SK-N-SH (cell line): ENCODE results near the gene DPF1. TPM values are rescaled to one million over a fixed set of nuclear protein-coding genes. Genes with fewer than 3 reads are reported as not detected.

Source experiments
- CTCF ChIA-PET: fragments of 300-600, 350-600 bp; formaldehyde crosslinking; extraction: SDS; loops from one replicate; lab custom pipeline; 2021; lab: Yijun Ruan, JAX
- POLR2A ChIA-PET: fragments of 350-600 bp; sonication (Branson Sonifier 250); formaldehyde crosslinking; extraction: SDS; loops from one replicate; lab custom pipeline; 2020; ENCODE audit warnings: antibody characterized with exemption, inconsistent platforms; lab: Yijun Ruan, JAX
- DNase-seq: peaks from one replicate; pipeline ENCODE4 v3.0.0; 2012
- H2AFZ ChIP-seq: fragments of 200-600 bp; sonication (generic); 2 replicates; pipeline ENCODE4 v1.8.1; 2016; ENCODE audit warnings: antibody characterized with exemption, mild to moderate bottlenecking, low read depth
- H3F3A ChIP-seq: fragments of 200-600 bp; sonication (generic); replicated peaks from 2 replicates; pipeline ENCODE3; 2016; ENCODE audit warnings: antibody characterized with exemption, mild to moderate bottlenecking; ENCODE audit not compliant: insufficient read depth
- H3K27ac ChIP-seq, 2 experiments: fragments of 200-500 bp in 1 of 2; fragments of 200-600 bp in 1 of 2; sonication (Bioruptor generic) in 1 of 2; sonication (generic), shearing (Covaris generic) in 1 of 2; 2 replicates each; pipeline versions ENCODE4 v1.5.1 to v1.6.1; 2014 to 2016; ENCODE audit warnings: low read depth in 2 of 2, inconsistent platforms in 1 of 2, low read length in 1 of 2, mild to moderate bottlenecking in 1 of 2, mixed read lengths in 1 of 2
- H3K27me3 ChIP-seq: fragments of 200-600 bp; sonication (generic), shearing (Covaris generic); 2 replicates; pipeline ENCODE4 v1.6.1; 2016; ENCODE audit warnings: mixed run types; ENCODE audit not compliant: insufficient read depth
- H3K36me3 ChIP-seq, 2 experiments: fragments of 200-500 bp in 1 of 2; fragments of 200-600 bp in 1 of 2; sonication (Bioruptor generic) in 1 of 2; sonication (generic) in 1 of 2; replicated peaks in 1 of 2; 2 replicates each; pipeline versions ENCODE3 to v1.5.1; 2014 to 2016; ENCODE audit warnings: low read length in 1 of 2, mild to moderate bottlenecking in 1 of 2; ENCODE audit not compliant: insufficient read depth in 2 of 2, control insufficient read depth in 1 of 2
- H3K4me1 ChIP-seq, 2 experiments: fragments of 200-500 bp in 1 of 2; fragments of 200-600 bp in 1 of 2; sonication (Bioruptor generic) in 1 of 2; sonication (generic), shearing (Covaris generic) in 1 of 2; 2 replicates each; pipeline versions ENCODE4 v1.5.1 to v1.6.1; 2014 to 2016; ENCODE audit warnings: low read depth in 1 of 2, low read length in 1 of 2, mixed run types in 1 of 2; ENCODE audit not compliant: insufficient read depth in 2 of 2, control insufficient read depth in 1 of 2
- H3K4me2 ChIP-seq: fragments of 200-600 bp; sonication (generic), shearing (Covaris generic); 2 replicates; pipeline ENCODE4 v1.6.1; 2017; ENCODE audit warnings: mixed run types
- H3K4me3 ChIP-seq, 2 experiments: fragments of 200-500 bp in 1 of 2; fragments of 200-600 bp in 1 of 2; sonication (Bioruptor generic) in 1 of 2; sonication (generic), shearing (Covaris generic) in 1 of 2; 2 replicates each; pipeline versions ENCODE4 v1.5.1 to v1.8.1; 2014 to 2016; ENCODE audit warnings: low read depth in 2 of 2, inconsistent platforms in 1 of 2, low read length in 1 of 2, mild to moderate bottlenecking in 1 of 2, mixed read lengths in 1 of 2, moderate library complexity in 1 of 2
- H3K79me2 ChIP-seq: fragments of 200-600 bp; sonication (generic); 2 replicates; pipeline ENCODE4 v1.8.1; 2017; ENCODE audit warnings: mild to moderate bottlenecking; ENCODE audit not compliant: insufficient read depth
- H3K9ac ChIP-seq: fragments of 200-600 bp; sonication (generic); 2 replicates; pipeline ENCODE4 v1.6.1; 2017; ENCODE audit warnings: mixed run types
- H3K9me2 ChIP-seq: fragments of 200-600 bp; sonication (generic); 2 replicates; pipeline ENCODE4 v1.6.1; 2017; ENCODE audit warnings: mixed run types
- H3K9me3 ChIP-seq: fragments of 200-600 bp; sonication (generic); 2 replicates; pipeline ENCODE4 v1.6.1; 2017; ENCODE audit warnings: mixed run types, mild to moderate bottlenecking, moderate library complexity
- H4K20me1 ChIP-seq: fragments of 200-600 bp; sonication (generic); 2 replicates; pipeline ENCODE4 v1.6.1; 2017; ENCODE audit warnings: mild to moderate bottlenecking, mixed run types; ENCODE audit not compliant: insufficient read depth
- CHD2 ChIP-seq: fragments of 150-350 bp; IDR thresholded peaks from 2 replicates; pipeline ENCODE4 v1.6.1; 2018; ENCODE audit warnings: low read length; ENCODE audit not compliant: partially characterized antibody
- ELF1 ChIP-seq: IDR thresholded peaks from 2 replicates; pipeline ENCODE4 v1.4.0; 2012
- EP300 ChIP-seq, 2 experiments: IDR thresholded peaks; 2 replicates each; pipeline versions ENCODE4 v1.4.0 to v1.6.1; 2012; ENCODE audit warnings: borderline replicate concordance in 1 of 2, low read depth in 1 of 2, low read length in 1 of 2
- EZH2phosphoT487 ChIP-seq: fragments of 200-600 bp; sonication (generic); IDR thresholded peaks from 2 replicates; pipeline ENCODE4 v1.6.1; 2017; ENCODE audit warnings: low read depth, mixed run types, mild to moderate bottlenecking, antibody characterized with exemption, moderate library complexity, borderline replicate concordance
- FOSL2 ChIP-seq: IDR thresholded peaks from 2 replicates; pipeline ENCODE4 v1.4.0; 2012; ENCODE audit warnings: low read depth, mild to moderate bottlenecking, moderate library complexity, borderline replicate concordance
- FOXM1 ChIP-seq: IDR thresholded peaks from 2 replicates; pipeline ENCODE4 v1.4.0; 2012; ENCODE audit warnings: low read depth, mild to moderate bottlenecking
- GATA2 ChIP-seq: sonication (generic); formaldehyde crosslinking; IDR thresholded peaks from 2 replicates; pipeline ENCODE4 v1.5.0; 2020; ENCODE audit warnings: mild to moderate bottlenecking, missing genetic modification reagents
- JUND ChIP-seq: IDR thresholded peaks from 2 replicates; pipeline ENCODE4 v1.4.0; 2012
- MXI1 ChIP-seq: IDR thresholded peaks from 2 replicates; pipeline ENCODE4 v1.6.1; 2012; ENCODE audit warnings: mild to moderate bottlenecking, low read depth, low read length, improper control_type of control experiment
- NFIC ChIP-seq: IDR thresholded peaks from 2 replicates; pipeline ENCODE4 v1.4.0; 2012; ENCODE audit warnings: borderline replicate concordance
- POLR2AphosphoS5 ChIP-seq: IDR thresholded peaks from 2 replicates; pipeline ENCODE4 v1.6.1; 2012; ENCODE audit warnings: low read depth, low read length
- RAD21 ChIP-seq: IDR thresholded peaks from 2 replicates; pipeline ENCODE4 v1.6.1; 2012; ENCODE audit warnings: mild to moderate bottlenecking, low read length
- RCOR1 ChIP-seq: fragments of 150-350 bp; IDR thresholded peaks from 2 replicates; pipeline ENCODE4 v1.6.1; 2017; ENCODE audit warnings: antibody characterized with exemption, low read length
- RFX5 ChIP-seq: IDR thresholded peaks from 2 replicates; pipeline ENCODE4 v1.6.1; 2012; ENCODE audit warnings: mild to moderate bottlenecking, improper control_type of control experiment, low read length
- RXRA ChIP-seq: IDR thresholded peaks from 2 replicates; pipeline ENCODE4 v1.4.0; 2012; ENCODE audit warnings: low read depth, mild to moderate bottlenecking, borderline replicate concordance
- SMC3 ChIP-seq: IDR thresholded peaks from 2 replicates; pipeline ENCODE4 v1.6.1; 2012; ENCODE audit warnings: low read depth, low read length, improper control_type of control experiment
- TAF1 ChIP-seq: IDR thresholded peaks from 2 replicates; pipeline ENCODE4 v1.6.1; 2012; ENCODE audit warnings: low read depth, mild to moderate bottlenecking, low read length, moderate library complexity, borderline replicate concordance
- TEAD4 ChIP-seq: IDR thresholded peaks from 2 replicates; pipeline ENCODE4 v1.4.0; 2012; ENCODE audit warnings: mild to moderate bottlenecking, borderline replicate concordance; ENCODE audit not compliant: insufficient read depth
- USF2 ChIP-seq: fragments of 150-350 bp; IDR thresholded peaks from 2 replicates; pipeline ENCODE4 v1.6.1; 2017; ENCODE audit warnings: antibody characterized with exemption, low read length, low read depth, borderline replicate concordance
- YY1 ChIP-seq: IDR thresholded peaks from 2 replicates; pipeline ENCODE4 v1.4.0; 2012; ENCODE audit warnings: low read depth, mild to moderate bottlenecking
- WGBS: methylation state at CpG from one replicate; pipeline ENCODE4 v1.1.6; 2017; ENCODE audit warnings: low lambda C conversion rate; 5-methylcytosine and 5-hydroxymethylcytosine counted together
- polyA plus RNA-seq, 3 experiments: library from polyadenylated mRNA; depleted of rRNA; stranded (reverse); fragments of >200 nt; gene quantifications; 2 replicates each; pipeline ENCODE4 v1.2.3, GENCODE V29; 2012
- TF ChIP-seq, protein P1 (sequence below): IDR thresholded peaks from 2 replicates; pipeline ENCODE4 v1.4.0; 2012; ENCODE audit warnings: low read depth, borderline replicate concordance
- TF ChIP-seq, protein P2 (sequence below): IDR thresholded peaks from 2 replicates; pipeline ENCODE4 v1.6.1; 2012; ENCODE audit warnings: mild to moderate bottlenecking, low read depth, low read length, moderate library complexity

DPF1 gene
- polyA plus RNA-seq, 1 of the 3 experiments (the other 2 are of a cell fraction) = 4.8 TPM

DNA sequence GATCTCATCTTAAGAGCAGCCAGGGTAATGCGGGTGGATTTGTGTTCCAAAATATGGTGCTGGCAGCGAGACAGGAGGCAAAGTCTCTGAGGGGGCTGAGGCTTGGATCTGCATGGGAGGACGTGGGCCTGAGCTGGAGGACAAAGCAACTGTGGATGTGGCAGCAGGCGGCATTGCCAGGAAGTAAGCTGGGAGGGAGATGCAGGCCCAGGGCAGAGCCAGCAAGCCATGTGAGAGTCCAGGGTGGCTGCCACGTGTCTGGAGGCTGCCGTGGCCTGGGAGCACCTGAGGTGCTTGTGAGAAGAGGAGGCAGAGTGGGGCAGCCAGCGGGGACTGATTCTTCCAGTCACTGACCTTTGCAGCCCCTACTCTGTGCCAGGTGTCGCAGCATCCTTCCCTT lies 52.0 kb downstream of the DPF1 start:
- Histone ChIP-seq H3F3A (no peaks in the 10 kb centered on the region), H3K27me3 (no peaks in the 10 kb centered on the region), H3K4me1 (peaks cover 0 to 17% of the 10 kb centered on the region in 2 experiments; a peak in 1 of 4 replicates), H3K9me2 (no peaks in the 10 kb centered on the region), H3K9ac (no peak overlapping the region), H3K79me2 (no peaks in the 10 kb centered on the region), H3K4me2 (no peak overlapping the region), H3K27ac (no peak overlapping the region; a peak in 1 of 4 replicates), H4K20me1 (no peaks in the 10 kb centered on the region), H3K4me3 (no peak overlapping the region), H3K36me3 (no peaks in the 10 kb centered on the region), H3K9me3 (no peaks in the 10 kb centered on the region), H2AFZ (no peak overlapping the region)
- POLR2A ChIA-PET = no interaction called here
- CTCF ChIA-PET = interaction anchor here (1.5 kb wide), 1 partner anchor 30 kb away, joined by 5 read pairs; no protein-coding TSS in a partner anchor
- DNase-seq = no peak
- 97% methylated on average over 8 of the region's 8 CpGs for WGBS
- no peak for TF ChIP-seq TEAD4
- no peak for TF ChIP-seq NFIC
- TF ChIP-seq POLR2AphosphoS5 = no peak
- TF ChIP-seq TAF1 = no peak
- no peak for TF ChIP-seq SMC3
- TF ChIP-seq, protein P1, sequence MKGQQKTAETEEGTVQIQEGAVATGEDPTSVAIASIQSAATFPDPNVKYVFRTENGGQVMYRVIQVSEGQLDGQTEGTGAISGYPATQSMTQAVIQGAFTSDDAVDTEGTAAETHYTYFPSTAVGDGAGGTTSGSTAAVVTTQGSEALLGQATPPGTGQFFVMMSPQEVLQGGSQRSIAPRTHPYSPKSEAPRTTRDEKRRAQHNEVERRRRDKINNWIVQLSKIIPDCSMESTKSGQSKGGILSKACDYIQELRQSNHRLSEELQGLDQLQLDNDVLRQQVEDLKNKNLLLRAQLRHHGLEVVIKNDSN = no peak
- no peak for TF ChIP-seq ELF1
- TF ChIP-seq YY1 = no peak
- no peak for TF ChIP-seq MXI1
- no peak for TF ChIP-seq CHD2

GRCh38 chr19:38170334-38170733 lies 53.7 kb downstream of the DPF1 start:
- H3K4me2 ChIP-seq = no peak overlapping the region
- POLR2A ChIA-PET = no interaction called here
- TF ChIP-seq RAD21 (no peak), USF2 (no peak), JUND (no peak), FOSL2 (no peak), RFX5 (no peak), EZH2phosphoT487 (no peak), SMC3 (no peak), ELF1 (no peak), RXRA (no peak), GATA2 (CRISPR knock-in tag) (no peak), EP300 (IDR thresholded peaks at IDR 0.05; ENCODE audit: borderline replicate concordance in 1 of 2, low read depth in 1 of 2, low read length in 1 of 2) (no peak), RCOR1 (no peak), FOXM1 (no peak)
- TF ChIP-seq, protein P2, sequence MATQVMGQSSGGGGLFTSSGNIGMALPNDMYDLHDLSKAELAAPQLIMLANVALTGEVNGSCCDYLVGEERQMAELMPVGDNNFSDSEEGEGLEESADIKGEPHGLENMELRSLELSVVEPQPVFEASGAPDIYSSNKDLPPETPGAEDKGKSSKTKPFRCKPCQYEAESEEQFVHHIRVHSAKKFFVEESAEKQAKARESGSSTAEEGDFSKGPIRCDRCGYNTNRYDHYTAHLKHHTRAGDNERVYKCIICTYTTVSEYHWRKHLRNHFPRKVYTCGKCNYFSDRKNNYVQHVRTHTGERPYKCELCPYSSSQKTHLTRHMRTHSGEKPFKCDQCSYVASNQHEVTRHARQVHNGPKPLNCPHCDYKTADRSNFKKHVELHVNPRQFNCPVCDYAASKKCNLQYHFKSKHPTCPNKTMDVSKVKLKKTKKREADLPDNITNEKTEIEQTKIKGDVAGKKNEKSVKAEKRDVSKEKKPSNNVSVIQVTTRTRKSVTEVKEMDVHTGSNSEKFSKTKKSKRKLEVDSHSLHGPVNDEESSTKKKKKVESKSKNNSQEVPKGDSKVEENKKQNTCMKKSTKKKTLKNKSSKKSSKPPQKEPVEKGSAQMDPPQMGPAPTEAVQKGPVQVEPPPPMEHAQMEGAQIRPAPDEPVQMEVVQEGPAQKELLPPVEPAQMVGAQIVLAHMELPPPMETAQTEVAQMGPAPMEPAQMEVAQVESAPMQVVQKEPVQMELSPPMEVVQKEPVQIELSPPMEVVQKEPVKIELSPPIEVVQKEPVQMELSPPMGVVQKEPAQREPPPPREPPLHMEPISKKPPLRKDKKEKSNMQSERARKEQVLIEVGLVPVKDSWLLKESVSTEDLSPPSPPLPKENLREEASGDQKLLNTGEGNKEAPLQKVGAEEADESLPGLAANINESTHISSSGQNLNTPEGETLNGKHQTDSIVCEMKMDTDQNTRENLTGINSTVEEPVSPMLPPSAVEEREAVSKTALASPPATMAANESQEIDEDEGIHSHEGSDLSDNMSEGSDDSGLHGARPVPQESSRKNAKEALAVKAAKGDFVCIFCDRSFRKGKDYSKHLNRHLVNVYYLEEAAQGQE = no peak
- TF ChIP-seq, protein P1 = no peak
- TF ChIP-seq, all 33 proteins: peak for 0
- Histone ChIP-seq H3K27ac (no peak overlapping the region), H3K9me3 (no peaks in the 10 kb centered on the region), H3K4me1 (peaks cover 0 to 17% of the 10 kb centered on the region in 2 experiments; a peak in 1 of 4 replicates), H3K79me2 (no peaks in the 10 kb centered on the region), H3K9ac (no peak overlapping the region), H3F3A (no peaks in the 10 kb centered on the region), H3K9me2 (no peaks in the 10 kb centered on the region), H2AFZ (no peak overlapping the region), H3K4me3 (no peak overlapping the region), H3K36me3 (peaks cover 0 to 5% of the 10 kb centered on the region in 2 experiments), H3K27me3 (no peaks in the 10 kb centered on the region), H4K20me1 (no peaks in the 10 kb centered on the region)
- WGBS = 87% methylated on average over 9 of the region's 12 CpGs
- CTCF ChIA-PET = interaction anchor here (0.9 to 1.5 kb wide), 2 partner anchors 28 to 272 kb away, joined by 3 to 5 read pairs; no protein-coding TSS in a partner anchor
- DNase-seq = no peak
